SK-N-SH treated with all-trans-retinoic acid at 6 μM for 48 hours (cell line): Measurements from ENCODE around the gene CHFR.

ENCODE experiments used
- ATAC-seq: fragments of 200-7000 bp; cut with Tn5 transposase; 3 replicates; pipeline ENCODE4 v1.9.1; 2020; ENCODE audit warnings: mild to moderate bottlenecking, moderate library complexity
- ARNTL ChIP-seq: fragments of 450-650 bp; formaldehyde crosslinking; IDR thresholded peaks from 2 replicates; pipeline ENCODE4 v1.5.0; 2020; ENCODE audit warnings: low read depth, mild to moderate bottlenecking, moderate library complexity, borderline replicate concordance
- BACH2 ChIP-seq: fragments of 250-450 bp; sonication (Bioruptor Pico); IDR thresholded peaks from 2 replicates; pipeline ENCODE4 v1.9.0; 2021; ENCODE audit warnings: mild to moderate bottlenecking, borderline replicate concordance
- ESRRG ChIP-seq: fragments of 250-450 bp; sonication (Bioruptor Pico); IDR thresholded peaks from 2 replicates; pipeline ENCODE4 v1.6.1; 2021; ENCODE audit warnings: mild to moderate bottlenecking
- GLIS3 ChIP-seq: fragments of 250-450 bp; sonication (Bioruptor Pico); IDR thresholded peaks from 2 replicates; pipeline ENCODE4 v1.5.0; 2020; ENCODE audit warnings: mild to moderate bottlenecking, moderate library complexity
- ISL1 ChIP-seq: fragments of 250-450 bp; sonication (Bioruptor Pico); IDR thresholded peaks from 2 replicates; pipeline ENCODE4 v2.1.2; 2022; ENCODE audit warnings: mild to moderate bottlenecking, moderate library complexity
- RARB ChIP-seq: fragments of 250-450 bp; sonication (Bioruptor Pico); IDR thresholded peaks from 2 replicates; pipeline ENCODE4 v1.8.0; 2021; ENCODE audit warnings: mild to moderate bottlenecking, moderate library complexity
- SNAI2 ChIP-seq: fragments of 250-450 bp; sonication (Bioruptor Pico); IDR thresholded peaks from 2 replicates; pipeline ENCODE4 v1.5.0; 2020; ENCODE audit warnings: mild to moderate bottlenecking, moderate library complexity
- TCF4 ChIP-seq: fragments of 250-450 bp; sonication (Bioruptor Pico); IDR thresholded peaks from 2 replicates; pipeline ENCODE4 v1.8.0; 2021; ENCODE audit warnings: mild to moderate bottlenecking, moderate library complexity, borderline replicate concordance
- TOX ChIP-seq: fragments of 250-450 bp; sonication (Bioruptor Pico); IDR thresholded peaks from 2 replicates; pipeline ENCODE4 v1.8.0; 2021; ENCODE audit warnings: mild to moderate bottlenecking, moderate library complexity, borderline replicate concordance
- ZC3H10 ChIP-seq: fragments of 250-450 bp; sonication (Bioruptor Pico); IDR thresholded peaks from 2 replicates; pipeline ENCODE4 v1.5.1; 2021; ENCODE audit warnings: mild to moderate bottlenecking, moderate library complexity
- ZFP3 ChIP-seq: fragments of 250-450 bp; sonication (Bioruptor Pico); IDR thresholded peaks from 2 replicates; pipeline ENCODE4 v1.5.0; 2020; ENCODE audit warnings: mild to moderate bottlenecking, moderate library complexity
- ZFP30 ChIP-seq: fragments of 450-650 bp; formaldehyde crosslinking; IDR thresholded peaks from 2 replicates; pipeline ENCODE4 v1.5.0; 2022; ENCODE audit warnings: mild to moderate bottlenecking, moderate library complexity
- ZNF565 ChIP-seq: fragments of 450-650 bp; formaldehyde crosslinking; conservative IDR thresholded peaks from 2 replicates; pipeline ENCODE4 v1.5.0; 2020; ENCODE audit warnings: low read depth, mild to moderate bottlenecking, moderate library complexity
- TF ChIP-seq, protein P1 (sequence below): fragments of 250-450 bp; sonication (Bioruptor Pico); IDR thresholded peaks from 2 replicates; pipeline ENCODE4 v1.8.0; 2021; ENCODE audit warnings: low read depth, mild to moderate bottlenecking, moderate library complexity, borderline replicate concordance
- TF ChIP-seq, protein P2 (sequence below): fragments of 250-450 bp; sonication (Bioruptor Pico); IDR thresholded peaks from 2 replicates; pipeline ENCODE4 v1.5.1; 2020; ENCODE audit warnings: low read depth, mild to moderate bottlenecking, moderate library complexity
- TF ChIP-seq, protein P3 (sequence below): fragments of 250-450 bp; sonication (Bioruptor Pico); IDR thresholded peaks from 2 replicates; pipeline ENCODE4 v1.8.0; 2020; ENCODE audit warnings: mild to moderate bottlenecking, moderate library complexity, borderline replicate concordance
- TF ChIP-seq, protein P4 (sequence below): fragments of 250-450 bp; sonication (Bioruptor Pico); IDR thresholded peaks from 2 replicates; pipeline ENCODE4 v1.5.0; 2020; ENCODE audit warnings: mild to moderate bottlenecking, moderate library complexity
- TF ChIP-seq, protein P5 (sequence below): fragments of 250-450 bp; sonication (Bioruptor Pico); IDR thresholded peaks from 2 replicates; pipeline ENCODE4 v1.5.1; 2021; ENCODE audit warnings: mild to moderate bottlenecking, moderate library complexity

CHFR gene

DNA sequence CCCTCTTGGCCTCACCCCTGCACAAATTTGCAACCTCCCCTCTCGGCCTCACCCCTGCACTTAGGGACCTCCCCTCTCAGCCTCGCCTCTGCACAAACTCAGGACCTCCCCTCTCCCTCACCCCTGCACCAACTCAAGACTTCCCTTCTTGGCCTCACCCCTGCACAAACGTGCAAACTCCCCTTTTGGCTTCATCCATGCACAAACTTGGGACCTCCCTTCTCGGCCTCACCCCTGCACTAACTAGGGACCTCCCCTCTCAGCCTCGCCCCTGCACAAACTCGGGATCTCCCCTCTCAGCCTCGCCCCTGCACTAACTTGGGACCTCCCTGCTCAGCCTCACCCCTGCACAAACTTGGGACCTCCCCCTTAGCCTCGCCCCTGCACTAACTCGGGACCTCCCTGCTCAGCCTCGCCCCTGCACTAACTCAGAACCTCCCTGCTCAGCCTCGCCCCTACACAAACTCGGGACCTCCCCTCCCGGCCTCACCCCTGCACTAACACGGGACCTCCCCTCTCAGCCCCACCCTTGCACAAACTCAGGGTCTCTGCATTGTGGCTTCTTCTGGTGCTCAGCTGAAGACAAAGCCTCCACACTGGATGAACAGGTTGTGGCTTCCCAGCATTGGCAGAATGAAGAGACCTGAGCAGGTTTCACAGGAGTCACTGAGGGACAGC lies 47.7 kb downstream of the CHFR start:
- ATAC-seq = no peak
- TF ChIP-seq ZC3H10 (no peak), ZFP30 (CRISPR knock-in tag) (no peak), BACH2 (CRISPR knock-in tag) (no peak), SNAI2 (CRISPR knock-in tag) (no peak), ISL1 (no peak), TCF4 (CRISPR knock-in tag) (no peak), GLIS3 (CRISPR knock-in tag) (no peak), ZNF565 (CRISPR knock-in tag) (no peak), ARNTL (CRISPR knock-in tag) (no peak), ESRRG (CRISPR knock-in tag) (no peak), RARB (CRISPR knock-in tag) (no peak), ZFP3 (no peak), TOX (no peak)
- TF ChIP-seq, protein P1, sequence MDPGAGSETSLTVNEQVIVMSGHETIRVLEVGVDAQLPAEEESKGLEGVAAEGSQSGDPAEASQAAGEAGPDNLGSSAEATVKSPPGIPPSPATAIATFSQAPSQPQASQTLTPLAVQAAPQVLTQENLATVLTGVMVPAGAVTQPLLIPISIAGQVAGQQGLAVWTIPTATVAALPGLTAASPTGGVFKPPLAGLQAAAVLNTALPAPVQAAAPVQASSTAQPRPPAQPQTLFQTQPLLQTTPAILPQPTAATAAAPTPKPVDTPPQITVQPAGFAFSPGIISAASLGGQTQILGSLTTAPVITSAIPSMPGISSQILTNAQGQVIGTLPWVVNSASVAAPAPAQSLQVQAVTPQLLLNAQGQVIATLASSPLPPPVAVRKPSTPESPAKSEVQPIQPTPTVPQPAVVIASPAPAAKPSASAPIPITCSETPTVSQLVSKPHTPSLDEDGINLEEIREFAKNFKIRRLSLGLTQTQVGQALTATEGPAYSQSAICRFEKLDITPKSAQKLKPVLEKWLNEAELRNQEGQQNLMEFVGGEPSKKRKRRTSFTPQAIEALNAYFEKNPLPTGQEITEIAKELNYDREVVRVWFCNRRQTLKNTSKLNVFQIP (CRISPR knock-in tag) = no peak
- TF ChIP-seq, protein P2, sequence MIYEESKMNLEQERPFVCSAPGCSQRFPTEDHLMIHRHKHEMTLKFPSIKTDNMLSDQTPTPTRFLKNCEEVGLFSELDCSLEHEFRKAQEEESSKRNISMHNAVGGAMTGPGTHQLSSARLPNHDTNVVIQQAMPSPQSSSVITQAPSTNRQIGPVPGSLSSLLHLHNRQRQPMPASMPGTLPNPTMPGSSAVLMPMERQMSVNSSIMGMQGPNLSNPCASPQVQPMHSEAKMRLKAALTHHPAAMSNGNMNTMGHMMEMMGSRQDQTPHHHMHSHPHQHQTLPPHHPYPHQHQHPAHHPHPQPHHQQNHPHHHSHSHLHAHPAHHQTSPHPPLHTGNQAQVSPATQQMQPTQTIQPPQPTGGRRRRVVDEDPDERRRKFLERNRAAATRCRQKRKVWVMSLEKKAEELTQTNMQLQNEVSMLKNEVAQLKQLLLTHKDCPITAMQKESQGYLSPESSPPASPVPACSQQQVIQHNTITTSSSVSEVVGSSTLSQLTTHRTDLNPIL (CRISPR knock-in tag) = no peak
- TF ChIP-seq, protein P3, sequence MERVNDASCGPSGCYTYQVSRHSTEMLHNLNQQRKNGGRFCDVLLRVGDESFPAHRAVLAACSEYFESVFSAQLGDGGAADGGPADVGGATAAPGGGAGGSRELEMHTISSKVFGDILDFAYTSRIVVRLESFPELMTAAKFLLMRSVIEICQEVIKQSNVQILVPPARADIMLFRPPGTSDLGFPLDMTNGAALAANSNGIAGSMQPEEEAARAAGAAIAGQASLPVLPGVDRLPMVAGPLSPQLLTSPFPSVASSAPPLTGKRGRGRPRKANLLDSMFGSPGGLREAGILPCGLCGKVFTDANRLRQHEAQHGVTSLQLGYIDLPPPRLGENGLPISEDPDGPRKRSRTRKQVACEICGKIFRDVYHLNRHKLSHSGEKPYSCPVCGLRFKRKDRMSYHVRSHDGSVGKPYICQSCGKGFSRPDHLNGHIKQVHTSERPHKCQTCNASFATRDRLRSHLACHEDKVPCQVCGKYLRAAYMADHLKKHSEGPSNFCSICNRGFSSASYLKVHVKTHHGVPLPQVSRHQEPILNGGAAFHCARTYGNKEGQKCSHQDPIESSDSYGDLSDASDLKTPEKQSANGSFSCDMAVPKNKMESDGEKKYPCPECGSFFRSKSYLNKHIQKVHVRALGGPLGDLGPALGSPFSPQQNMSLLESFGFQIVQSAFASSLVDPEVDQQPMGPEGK (CRISPR knock-in tag) = no peak
- TF ChIP-seq, protein P4, sequence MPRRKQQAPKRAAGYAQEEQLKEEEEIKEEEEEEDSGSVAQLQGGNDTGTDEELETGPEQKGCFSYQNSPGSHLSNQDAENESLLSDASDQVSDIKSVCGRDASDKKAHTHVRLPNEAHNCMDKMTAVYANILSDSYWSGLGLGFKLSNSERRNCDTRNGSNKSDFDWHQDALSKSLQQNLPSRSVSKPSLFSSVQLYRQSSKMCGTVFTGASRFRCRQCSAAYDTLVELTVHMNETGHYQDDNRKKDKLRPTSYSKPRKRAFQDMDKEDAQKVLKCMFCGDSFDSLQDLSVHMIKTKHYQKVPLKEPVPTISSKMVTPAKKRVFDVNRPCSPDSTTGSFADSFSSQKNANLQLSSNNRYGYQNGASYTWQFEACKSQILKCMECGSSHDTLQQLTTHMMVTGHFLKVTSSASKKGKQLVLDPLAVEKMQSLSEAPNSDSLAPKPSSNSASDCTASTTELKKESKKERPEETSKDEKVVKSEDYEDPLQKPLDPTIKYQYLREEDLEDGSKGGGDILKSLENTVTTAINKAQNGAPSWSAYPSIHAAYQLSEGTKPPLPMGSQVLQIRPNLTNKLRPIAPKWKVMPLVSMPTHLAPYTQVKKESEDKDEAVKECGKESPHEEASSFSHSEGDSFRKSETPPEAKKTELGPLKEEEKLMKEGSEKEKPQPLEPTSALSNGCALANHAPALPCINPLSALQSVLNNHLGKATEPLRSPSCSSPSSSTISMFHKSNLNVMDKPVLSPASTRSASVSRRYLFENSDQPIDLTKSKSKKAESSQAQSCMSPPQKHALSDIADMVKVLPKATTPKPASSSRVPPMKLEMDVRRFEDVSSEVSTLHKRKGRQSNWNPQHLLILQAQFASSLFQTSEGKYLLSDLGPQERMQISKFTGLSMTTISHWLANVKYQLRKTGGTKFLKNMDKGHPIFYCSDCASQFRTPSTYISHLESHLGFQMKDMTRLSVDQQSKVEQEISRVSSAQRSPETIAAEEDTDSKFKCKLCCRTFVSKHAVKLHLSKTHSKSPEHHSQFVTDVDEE (CRISPR knock-in tag) = no peak

DNA sequence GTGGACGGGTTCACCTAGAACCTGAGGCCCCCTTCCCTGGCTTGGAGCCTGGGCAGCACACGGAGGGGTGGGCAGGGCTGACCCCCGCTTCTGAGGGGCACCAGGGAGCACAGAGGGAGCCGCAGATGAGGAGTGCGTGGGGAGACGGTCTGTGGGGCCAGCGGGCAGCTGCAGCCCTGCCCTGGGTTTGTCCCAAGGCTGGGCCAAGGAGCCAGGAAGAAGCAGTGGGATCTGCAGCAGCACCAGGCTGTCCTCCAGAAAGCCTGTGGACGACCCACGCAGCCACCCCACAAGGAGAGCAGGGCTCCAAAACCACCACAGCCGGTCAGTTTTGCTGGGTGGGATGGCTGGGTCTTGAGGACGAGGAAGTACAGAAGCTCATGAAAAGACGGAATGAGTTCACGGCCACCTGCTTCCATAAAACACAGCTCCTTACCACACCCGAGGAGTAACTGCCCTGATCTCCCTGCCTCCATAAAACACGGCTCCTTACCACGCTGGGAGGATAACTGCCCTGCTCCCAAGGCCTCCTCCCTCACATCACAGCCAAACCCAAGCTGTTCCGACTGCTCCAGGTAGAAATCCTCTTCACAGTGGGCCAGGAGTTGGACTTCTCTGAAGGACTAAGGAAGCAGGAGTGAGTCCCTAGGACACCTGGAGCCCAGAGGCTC lies 48.9 kb downstream of the CHFR start:
- ATAC-seq = peak; percentile 37
- TF ChIP-seq BACH2 (CRISPR knock-in tag) = no peak
- TF ChIP-seq, protein P5, sequence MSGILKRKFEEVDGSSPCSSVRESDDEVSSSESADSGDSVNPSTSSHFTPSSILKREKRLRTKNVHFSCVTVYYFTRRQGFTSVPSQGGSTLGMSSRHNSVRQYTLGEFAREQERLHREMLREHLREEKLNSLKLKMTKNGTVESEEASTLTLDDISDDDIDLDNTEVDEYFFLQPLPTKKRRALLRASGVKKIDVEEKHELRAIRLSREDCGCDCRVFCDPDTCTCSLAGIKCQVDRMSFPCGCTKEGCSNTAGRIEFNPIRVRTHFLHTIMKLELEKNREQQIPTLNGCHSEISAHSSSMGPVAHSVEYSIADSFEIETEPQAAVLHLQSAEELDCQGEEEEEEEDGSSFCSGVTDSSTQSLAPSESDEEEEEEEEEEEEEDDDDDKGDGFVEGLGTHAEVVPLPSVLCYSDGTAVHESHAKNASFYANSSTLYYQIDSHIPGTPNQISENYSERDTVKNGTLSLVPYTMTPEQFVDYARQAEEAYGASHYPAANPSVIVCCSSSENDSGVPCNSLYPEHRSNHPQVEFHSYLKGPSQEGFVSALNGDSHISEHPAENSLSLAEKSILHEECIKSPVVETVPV (CRISPR knock-in tag) = no peak

DNA sequence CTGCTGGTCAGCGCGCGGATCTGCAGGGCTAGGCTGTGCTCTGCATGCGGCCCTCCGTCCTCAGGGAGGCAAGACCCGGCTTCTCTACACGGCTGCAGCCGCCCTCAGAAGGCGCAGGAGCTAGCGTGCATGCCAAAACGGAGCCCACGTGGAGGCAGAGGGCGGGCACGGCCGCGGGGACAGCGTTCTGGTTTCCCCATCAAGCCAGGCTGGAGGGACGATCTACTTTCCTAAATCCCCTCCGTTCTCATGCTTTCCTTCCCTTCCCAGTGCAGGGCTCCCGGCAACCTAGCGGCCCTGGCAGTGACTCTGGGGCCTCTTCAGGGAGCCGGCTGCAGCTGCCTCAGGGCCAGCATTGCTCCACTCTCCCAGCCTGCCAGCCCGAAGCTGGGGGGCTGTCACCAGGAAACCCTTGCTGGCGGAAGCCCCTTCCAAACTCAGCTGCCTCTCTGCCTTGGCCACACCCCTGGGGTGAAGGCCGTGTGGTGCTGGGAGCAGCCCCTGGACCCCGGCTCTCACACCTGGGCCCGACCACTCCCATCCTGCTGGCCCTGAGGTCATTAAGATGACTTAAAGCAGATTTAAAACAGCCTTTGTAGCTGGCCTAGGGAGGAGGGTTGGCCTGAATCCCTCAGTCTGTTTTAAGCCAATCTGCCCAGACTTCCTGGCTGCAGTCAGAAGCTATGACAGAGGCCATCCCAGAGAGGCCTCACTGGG lies 49.6 kb downstream of the CHFR start:
- ATAC-seq = peak; percentile 13
- no peak for TF ChIP-seq ISL1
- TF ChIP-seq, protein P5 (CRISPR knock-in tag) = no peak
